Sigmoid colon (tissue), 4 donors: Measurements from ENCODE around the gene PARD3.

Source experiments
- CTCF ChIP-seq, 4 experiments: fragments of 450-650 bp in 3 of 4; fragments of 200-600 bp in 1 of 4; IDR thresholded peaks; one replicate each; pipeline ENCODE4 v1.5.1; 2016 to 2019; ENCODE audit warnings: antibody characterized with exemption in 4 of 4, mild to moderate bottlenecking in 3 of 4, moderate library complexity in 2 of 4
- EP300 ChIP-seq, 4 donors: sonication (generic); formaldehyde crosslinking; IDR thresholded peaks; one replicate each; pipeline ENCODE4 v1.6.1; 2017; ENCODE audit warnings: antibody characterized with exemption in 4 of 4
- POLR2A ChIP-seq, 2 donors: fragments of 450-650 bp; IDR thresholded peaks; one replicate each; pipeline ENCODE4 v1.6.1; 2016; ENCODE audit warnings: antibody characterized with exemption in 2 of 2, mild to moderate bottlenecking in 2 of 2, moderate library complexity in 2 of 2
- POLR2AphosphoS5 ChIP-seq, 4 donors: sonication (generic); formaldehyde crosslinking; IDR thresholded peaks; one replicate each; pipeline ENCODE4 v1.6.1; 2017; ENCODE audit warnings: antibody characterized with exemption in 4 of 4

DNA sequence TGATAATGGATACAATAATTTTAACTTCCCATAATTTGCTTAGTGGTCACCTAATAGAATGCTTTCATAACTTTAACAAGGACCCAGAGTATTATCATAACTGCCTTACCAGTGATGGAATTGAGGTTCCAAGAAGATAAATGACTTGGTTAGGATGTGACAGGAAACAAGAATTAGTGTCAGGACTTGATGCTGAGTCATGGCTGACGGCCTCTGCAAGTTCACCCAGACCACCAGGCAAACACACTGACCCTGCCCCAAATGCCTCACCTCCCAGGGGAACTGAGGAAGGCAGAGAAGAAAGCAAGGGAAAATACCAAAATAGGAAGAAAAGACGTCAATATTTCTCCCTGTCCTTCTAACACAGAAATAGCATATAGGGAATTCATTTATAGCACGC lies 636.3 kb downstream of the PARD3 start:
- TF ChIP-seq CTCF (IDR thresholded peaks at IDR 0.05) (no peak), POLR2A (IDR thresholded peaks at IDR 0.05) (no peak), EP300 (IDR thresholded peaks at IDR 0.05) (no peak), POLR2AphosphoS5 (IDR thresholded peaks at IDR 0.05) (no peak)
